Duodenal mucosa (tissue), 2 donors: ENCODE data around the gene KCNJ10.

ENCODE experiments used
- H3K27ac ChIP-seq: one replicate; pipeline ENCODE4 v1.7.0; 2013; ENCODE audit warnings: low read depth, low read length
- H3K27me3 ChIP-seq, 2 donors: one replicate each; pipeline ENCODE4 v1.7.0; 2013; ENCODE audit warnings: low read length in 2 of 2, control low read depth in 1 of 2; ENCODE audit not compliant: insufficient read depth in 2 of 2, control insufficient read depth in 1 of 2
- H3K36me3 ChIP-seq, 2 donors: one replicate each; pipeline ENCODE4 v1.7.0; 2013; ENCODE audit warnings: low read length in 2 of 2, control low read depth in 1 of 2; ENCODE audit not compliant: insufficient read depth in 2 of 2, control insufficient read depth in 1 of 2
- H3K4me1 ChIP-seq, 2 donors: one replicate each; pipeline ENCODE4 v1.7.0; 2013; ENCODE audit warnings: low read length in 2 of 2, control low read depth in 1 of 2; ENCODE audit not compliant: insufficient read depth in 2 of 2, control insufficient read depth in 1 of 2
- H3K4me3 ChIP-seq, 2 donors: one replicate each; pipeline ENCODE4 v1.7.0; 2013; ENCODE audit warnings: low read length in 2 of 2, low read depth in 1 of 2
- H3K9ac ChIP-seq, 2 donors: one replicate each; pipeline ENCODE4 v1.7.0; 2013; ENCODE audit warnings: low read length in 2 of 2, low read depth in 1 of 2
- H3K9me3 ChIP-seq, 2 donors: one replicate each; pipeline ENCODE4 v1.7.0; 2013; ENCODE audit warnings: low read length in 2 of 2, control low read depth in 1 of 2; ENCODE audit not compliant: control insufficient read depth in 1 of 2

The KCNJ10 gene

GRCh38 chr1:160047111-160047991 is 22.6 kb downstream of the KCNJ10 start:
- H3K9ac ChIP-seq: no peak overlapping the region
- peaks cover 13 to 17% of the 10 kb centered on the region in 2 donors for H3K4me1 ChIP-seq
- H3K9me3 ChIP-seq: no peaks in the 10 kb centered on the region
- H3K27me3 ChIP-seq: no peaks in the 10 kb centered on the region
- peak overlapping the region in 1 of 2 donors; percentile 5 for H3K4me3 ChIP-seq
- no peaks in the 10 kb centered on the region for H3K36me3 ChIP-seq
- no peak overlapping the region for H3K27ac ChIP-seq

DNA sequence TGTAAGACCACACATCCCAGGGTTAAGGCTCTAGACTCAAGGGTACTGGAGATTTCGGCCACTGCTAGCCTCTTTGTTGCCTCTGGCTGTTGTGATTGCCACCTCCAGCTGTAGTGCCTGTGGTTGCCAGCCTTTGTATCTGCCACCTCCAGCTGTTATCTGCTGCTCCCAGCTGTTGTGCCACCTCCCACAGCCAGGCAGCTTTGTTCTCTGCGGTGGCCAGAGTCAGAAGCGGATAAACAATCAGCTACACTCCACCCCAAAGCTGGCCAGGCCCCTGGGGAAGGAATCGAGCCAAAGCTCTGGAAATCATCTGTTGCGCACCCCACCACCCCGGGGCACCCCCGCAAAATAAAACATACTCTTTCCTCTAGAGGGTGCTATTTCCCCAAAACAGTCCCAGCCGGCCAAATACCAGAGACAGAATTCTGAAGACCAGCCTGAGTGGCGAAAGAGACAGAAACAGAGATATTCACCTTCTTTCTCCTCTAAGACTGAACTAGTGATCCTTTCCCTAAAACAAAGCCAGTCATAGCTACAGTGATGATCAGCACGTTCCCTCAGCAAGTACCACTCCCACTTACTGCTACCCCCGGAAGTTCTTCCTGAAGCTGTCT is 23.4 kb downstream of the KCNJ10 start:
- Histone ChIP-seq H3K9ac (no peak overlapping the region), H3K36me3 (no peaks in the 10 kb centered on the region), H3K27ac (no peak overlapping the region), H3K27me3 (no peaks in the 10 kb centered on the region), H3K4me1 (peaks cover 13 to 17% of the 10 kb centered on the region in 2 donors), H3K9me3 (no peaks in the 10 kb centered on the region), H3K4me3 (peak overlapping the region in 1 of 2 donors; percentile 5)

DNA sequence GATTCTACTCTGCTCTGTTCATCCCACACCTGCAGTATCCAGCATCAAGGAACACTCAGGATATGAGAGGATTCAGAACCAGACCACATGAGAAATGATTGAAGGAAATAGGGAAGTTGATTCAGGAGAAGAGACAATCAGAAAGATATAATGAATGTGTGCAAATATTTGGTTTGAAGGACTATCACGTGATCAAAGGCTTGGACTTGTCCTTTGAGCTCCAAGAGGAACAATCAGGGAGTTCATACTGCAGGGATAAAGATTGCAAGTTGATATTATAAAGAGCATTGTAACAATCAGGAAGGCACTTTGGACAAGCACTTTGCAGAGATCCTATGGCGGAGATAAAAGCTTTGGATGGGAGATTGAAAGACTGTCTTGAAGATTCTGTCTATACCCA is 24.3 kb downstream of the KCNJ10 start:
- no peak overlapping the region for H3K27ac ChIP-seq
- no peak overlapping the region for H3K9ac ChIP-seq
- H3K27me3 ChIP-seq: no peaks in the 10 kb centered on the region
- H3K36me3 ChIP-seq: no peaks in the 10 kb centered on the region
- no peak overlapping the region for H3K4me3 ChIP-seq
- H3K4me1 ChIP-seq: peaks cover 13 to 20% of the 10 kb centered on the region in 2 donors
- H3K9me3 ChIP-seq: no peaks in the 10 kb centered on the region

DNA sequence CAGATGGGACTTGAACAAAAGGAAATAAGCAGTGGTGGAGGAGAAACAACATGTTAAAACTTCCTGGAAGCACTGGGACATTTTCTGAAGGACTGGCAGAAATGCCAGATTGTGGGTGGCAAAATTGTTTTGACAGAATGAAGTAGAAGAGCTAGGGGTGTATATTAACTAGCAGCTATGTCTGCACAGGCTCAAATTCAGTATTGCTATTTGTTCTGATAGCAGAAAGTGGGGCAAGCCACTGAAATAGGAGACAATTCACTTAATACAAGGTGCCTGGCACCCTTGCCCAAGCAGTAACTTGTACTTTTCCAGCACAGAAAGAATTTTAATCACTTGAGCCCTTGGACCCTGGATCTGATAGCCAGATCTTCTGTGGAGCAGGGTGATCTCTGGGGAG is 26.4 kb downstream of the KCNJ10 start:
- peaks cover 13 to 20% of the 10 kb centered on the region in 2 donors for H3K4me1 ChIP-seq
- H3K36me3 ChIP-seq: no peaks in the 10 kb centered on the region
- no peaks in the 10 kb centered on the region for H3K27me3 ChIP-seq
- no peak overlapping the region for H3K27ac ChIP-seq
- no peak overlapping the region for H3K9ac ChIP-seq
- no peaks in the 10 kb centered on the region for H3K9me3 ChIP-seq
- no peak overlapping the region for H3K4me3 ChIP-seq

DNA sequence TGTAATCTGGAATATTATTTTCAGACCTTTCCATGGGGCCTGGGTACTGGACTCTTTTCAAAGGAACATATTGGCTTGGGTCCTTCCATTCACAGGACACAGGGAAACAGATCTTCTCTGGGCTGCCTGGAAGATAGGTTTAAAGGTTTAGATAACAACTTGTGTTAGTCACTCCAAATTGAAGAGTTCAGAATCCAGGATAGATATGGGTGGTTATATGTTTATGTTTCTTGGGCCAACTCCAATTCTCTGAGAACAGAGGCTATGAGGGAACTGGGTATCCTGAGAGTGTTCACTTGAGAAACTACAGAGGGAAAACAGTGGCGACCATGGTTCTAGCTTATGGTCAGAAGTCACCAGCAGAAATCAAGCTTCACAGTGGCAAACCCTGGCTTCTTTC is 29.5 kb downstream of the KCNJ10 start:
- H3K9ac ChIP-seq: no peak overlapping the region
- H3K9me3 ChIP-seq: no peaks in the 10 kb centered on the region
- no peak overlapping the region for H3K27ac ChIP-seq
- H3K36me3 ChIP-seq: no peaks in the 10 kb centered on the region
- H3K27me3 ChIP-seq: no peaks in the 10 kb centered on the region
- H3K4me1 ChIP-seq: peaks cover 0 to 4% of the 10 kb centered on the region in 2 donors
- H3K4me3 ChIP-seq: no peak overlapping the region

GRCh38 chr1:160032165-160032820 is 37.7 kb downstream of the KCNJ10 start:
- Histone ChIP-seq H3K9me3 (no peaks in the 10 kb centered on the region), H3K4me1 (peaks cover 26% of the 10 kb centered on the region in 2 donors), H3K4me3 (peak overlapping the region; percentile 91 to 94), H3K27ac (no peak overlapping the region), H3K36me3 (peaks cover 0 to 4% of the 10 kb centered on the region in 2 donors), H3K9ac (peak overlapping the region; percentile 64 to 76), H3K27me3 (no peaks in the 10 kb centered on the region)

- peak within 1 kb of the TSS; percentile 91 to 94 for H3K4me3 ChIP-seq
- no peaks in the 10 kb centered on the region for H3K9me3 ChIP-seq
- peak within 1 kb of the TSS; percentile 26 for H3K27ac ChIP-seq
- peak within 1 kb of the TSS; percentile 64 to 83 for H3K9ac ChIP-seq
- H3K4me1 ChIP-seq: peaks cover 26% of the 10 kb centered on the region in 2 donors
- peaks cover 0 to 4% of the 10 kb centered on the region in 2 donors for H3K36me3 ChIP-seq
- H3K27me3 ChIP-seq: no peaks in the 10 kb centered on the region
These were observed 38.4 kb downstream of the KCNJ10 start, which contains the start of gene PIGM for GRCh38 chr1:160031365-160032164. TSS of gene PIGM (minus strand) at chr1:160031990. CDS start at chr1:160031739, 251 bp downstream.

GRCh38 chr1:160030657-160031364 is 39.1 kb downstream of the KCNJ10 start:
- peak overlapping the region; percentile 64 to 83 for H3K9ac ChIP-seq
- H3K27ac ChIP-seq: no peak overlapping the region
- peak overlapping the region; percentile 91 to 94 for H3K4me3 ChIP-seq
- no peaks in the 10 kb centered on the region for H3K9me3 ChIP-seq
- H3K36me3 ChIP-seq: peaks cover 0 to 4% of the 10 kb centered on the region in 2 donors
- H3K4me1 ChIP-seq: peaks cover 26% of the 10 kb centered on the region in 2 donors
- no peaks in the 10 kb centered on the region for H3K27me3 ChIP-seq

DNA sequence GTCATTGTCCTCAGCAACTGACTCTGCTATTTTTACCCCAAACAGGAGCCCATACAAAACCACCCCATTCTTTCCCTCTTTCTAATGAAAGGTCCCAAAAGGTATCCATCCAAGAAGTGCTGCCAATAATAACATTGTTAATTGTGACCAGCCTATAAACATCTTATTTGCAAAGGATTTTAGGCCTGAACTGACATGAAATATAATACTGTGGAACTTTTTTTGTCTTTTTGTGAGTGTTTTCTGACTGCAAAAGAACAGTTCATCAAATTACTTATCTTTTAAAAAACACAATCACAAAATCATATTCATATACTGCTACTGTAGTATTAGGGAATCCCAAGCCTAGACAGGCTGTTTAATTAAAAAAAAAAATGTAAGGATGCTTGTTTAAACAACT is 41.5 kb downstream of the KCNJ10 start:
- no peak overlapping the region for H3K9ac ChIP-seq
- no peak overlapping the region for H3K4me3 ChIP-seq
- peaks cover 37 to 39% of the 10 kb centered on the region in 2 donors for H3K4me1 ChIP-seq

More for the DNA sequence above, 41.5 kb downstream of the KCNJ10 start:
- Histone ChIP-seq H3K36me3 (peaks cover 0 to 4% of the 10 kb centered on the region in 2 donors), H3K9me3 (no peaks in the 10 kb centered on the region), H3K27me3 (no peaks in the 10 kb centered on the region), H3K27ac (no peak overlapping the region)
